B cell (primary cell): Measurements from ENCODE around the gene XYLT2. TPM values are rescaled to one million over a fixed set of nuclear protein-coding genes. Genes with fewer than 3 reads are reported as not detected.

Source experiments
- ATAC-seq: fragments of 200-7000 bp; cut with Tn5 transposase; one replicate; pipeline ENCODE4 v1.10.0; 2021; ENCODE audit warnings: low read depth, mild to moderate bottlenecking, moderate number of reproducible peaks, moderate library complexity
- CTCF ChIA-PET: fragments of 350-600 bp; sonication (Branson Sonifier 250); formaldehyde crosslinking; loops from one replicate; lab custom pipeline; 2021; ENCODE audit warnings: antibody characterized with exemption, inconsistent platforms; lab: Charles Lee
- POLR2A ChIA-PET: fragments of 350-600 bp; sonication (Branson Sonifier 250); formaldehyde crosslinking; loops from one replicate; lab custom pipeline; 2021; ENCODE audit warnings: antibody characterized with exemption; lab: Charles Lee
- DNase-seq: peaks from one replicate; pipeline ENCODE4 v3.0.0; 2013
- H2AFZ ChIP-seq: 2 replicates; pipeline ENCODE4 v1.6.1; 2012; ENCODE audit warnings: mild to moderate bottlenecking, low read depth, low read length; ENCODE audit not compliant: insufficient read depth, poor library complexity, severe bottlenecking
- H3K27ac ChIP-seq, 2 donors: 1 replicate in 1 of 2; 2 replicates in 1 of 2; pipeline ENCODE4 v1.5.1; 2012 to 2013; ENCODE audit warnings: low read length in 2 of 2, mild to moderate bottlenecking in 2 of 2, moderate library complexity in 1 of 2
- H3K27me3 ChIP-seq, 4 experiments: fragments of 200-600 bp in 1 of 4; sonication (generic) in 1 of 4; replicated peaks in 1 of 4; 1 replicate in 2 of 4; 2 replicates in 2 of 4; pipeline versions ENCODE4 v1.6.1 to v1.7.0; 2013 to 2016; ENCODE audit warnings: low read length in 3 of 4, mild to moderate bottlenecking in 2 of 4, mixed read lengths in 1 of 4, moderate library complexity in 1 of 4; ENCODE audit not compliant: insufficient read depth in 4 of 4, control insufficient read depth in 3 of 4; ENCODE audit errors: control extremely low read depth in 1 of 4
- H3K36me3 ChIP-seq, 2 experiments: replicated peaks in 1 of 2; 1 replicate in 1 of 2; 2 replicates in 1 of 2; pipeline versions ENCODE4 v1.6.1 to v1.7.1; 2013; ENCODE audit warnings: low read length in 1 of 2; ENCODE audit not compliant: insufficient read depth in 2 of 2, control insufficient read depth in 1 of 2; ENCODE audit errors: control extremely low read depth in 1 of 2, extremely low read depth in 1 of 2
- H3K4me1 ChIP-seq, 2 donors: fragments of 200-600 bp in 1 of 2; sonication (generic) in 1 of 2; 1 replicate in 1 of 2; 2 replicates in 1 of 2; pipeline versions ENCODE4 v1.5.1 to v1.6.1; 2013 to 2017; ENCODE audit warnings: low read length in 2 of 2; ENCODE audit not compliant: control insufficient read depth in 2 of 2, insufficient read depth in 2 of 2
- H3K4me2 ChIP-seq: replicated peaks from 2 replicates; pipeline ENCODE3; 2012; ENCODE audit warnings: mild to moderate bottlenecking, low read depth, low read length; ENCODE audit not compliant: poor library complexity, severe bottlenecking
- H3K4me3 ChIP-seq, 5 experiments: fragments of 200-600 bp in 1 of 5; sonication (generic) in 1 of 5; 1 replicate in 3 of 5; 2 replicates in 2 of 5; pipeline versions ENCODE4 v1.5.1 to v1.7.0; 2011 to 2016; ENCODE audit warnings: low read length in 4 of 5, mild to moderate bottlenecking in 4 of 5, low read depth in 2 of 5, control low read depth in 1 of 5, moderate library complexity in 1 of 5; ENCODE audit not compliant: insufficient read depth in 1 of 5; ENCODE audit errors: control extremely low read depth in 1 of 5, extremely low read depth in 1 of 5
- H3K79me2 ChIP-seq: fragments of 200-600 bp; sonication (generic); one replicate; pipeline ENCODE4 v1.6.0; 2016; ENCODE audit warnings: low read length; ENCODE audit not compliant: control insufficient read depth, insufficient read depth
- H3K9ac ChIP-seq: fragments of 200-600 bp; sonication (generic); 2 replicates; pipeline ENCODE4 v1.6.1; 2017; ENCODE audit warnings: mild to moderate bottlenecking, low read length, moderate library complexity
- H3K9me3 ChIP-seq, 3 donors: one replicate each; pipeline versions ENCODE4 v1.6.1 to v1.7.1; 2013; ENCODE audit warnings: low read length in 2 of 3; ENCODE audit not compliant: control insufficient read depth in 2 of 3, insufficient read depth in 1 of 3; ENCODE audit errors: control extremely low read depth in 1 of 3
- H4K20me1 ChIP-seq: 2 replicates; pipeline ENCODE4 v1.6.0; 2012; ENCODE audit warnings: mild to moderate bottlenecking, low read length; ENCODE audit not compliant: insufficient read depth, control insufficient read depth, poor library complexity, severe bottlenecking
- H3K27ac Mint-ChIP-seq: one replicate; pipeline ENCODE4 v1.8.0; 2021; ENCODE audit warnings: mixed read lengths
- H3K27me3 Mint-ChIP-seq: one replicate; pipeline ENCODE4 v1.8.0; 2021; ENCODE audit warnings: mixed read lengths
- H3K4me1 Mint-ChIP-seq: one replicate; pipeline ENCODE4 v1.8.0; 2021; ENCODE audit warnings: mixed read lengths
- H3K4me3 Mint-ChIP-seq: one replicate; pipeline ENCODE4 v1.8.0; 2021; ENCODE audit warnings: mixed read lengths
- H3K9me3 Mint-ChIP-seq: one replicate; pipeline ENCODE4 v1.8.0; 2022; ENCODE audit warnings: mixed read lengths; ENCODE audit not compliant: insufficient read depth
- EZH2 ChIP-seq: IDR thresholded peaks from 2 replicates; pipeline ENCODE4 v1.6.1; 2012; ENCODE audit warnings: borderline replicate concordance, low read depth, mild to moderate bottlenecking, moderate library complexity, low read length; ENCODE audit not compliant: insufficient read depth, poor library complexity, severe bottlenecking
- whole genome bisulfite sequencing: methylation state at CpG from one replicate; pipeline ENCODE4 v1.1.5; 2013; ENCODE audit warnings: missing lambda C conversion rate; ENCODE audit not compliant: insufficient coverage; 5-methylcytosine and 5-hydroxymethylcytosine counted together
- intact Hi-C: fragments of 100-400 bp; cut with micrococcal nuclease; formaldehyde crosslinking; loops from one replicate; pipeline ENCODE4 v1.10.0; 2022
- polyA plus RNA-seq: library from polyadenylated mRNA; depleted of rRNA; stranded (reverse); fragments of >200 nt; gene quantifications from 2 replicates; pipeline ENCODE4 v1.2.3, GENCODE V29; 2012
- total RNA-seq, 2 donors: library from RNA; stranded (reverse); fragments of 120-200 nt in 1 of 2; gene quantifications; 1 replicate in 1 of 2; 2 replicates in 1 of 2; pipeline versions ENCODE4 v1.2.3 to v1.2.4, GENCODE V29; 2013 to 2022
- TF ChIP-seq, protein P1 (sequence below): fragments of 200-600 bp; IDR thresholded peaks from one replicate; pipeline ENCODE4 v1.8.0; 2022; ENCODE audit warnings: antibody characterized with exemption, mild to moderate bottlenecking

The XYLT2 gene
- total and polyA plus RNA-seq, 2 donors (not counting 1 experiment from before 2014, with no cell fraction given): 21.5 to 29.9 TPM

DNA sequence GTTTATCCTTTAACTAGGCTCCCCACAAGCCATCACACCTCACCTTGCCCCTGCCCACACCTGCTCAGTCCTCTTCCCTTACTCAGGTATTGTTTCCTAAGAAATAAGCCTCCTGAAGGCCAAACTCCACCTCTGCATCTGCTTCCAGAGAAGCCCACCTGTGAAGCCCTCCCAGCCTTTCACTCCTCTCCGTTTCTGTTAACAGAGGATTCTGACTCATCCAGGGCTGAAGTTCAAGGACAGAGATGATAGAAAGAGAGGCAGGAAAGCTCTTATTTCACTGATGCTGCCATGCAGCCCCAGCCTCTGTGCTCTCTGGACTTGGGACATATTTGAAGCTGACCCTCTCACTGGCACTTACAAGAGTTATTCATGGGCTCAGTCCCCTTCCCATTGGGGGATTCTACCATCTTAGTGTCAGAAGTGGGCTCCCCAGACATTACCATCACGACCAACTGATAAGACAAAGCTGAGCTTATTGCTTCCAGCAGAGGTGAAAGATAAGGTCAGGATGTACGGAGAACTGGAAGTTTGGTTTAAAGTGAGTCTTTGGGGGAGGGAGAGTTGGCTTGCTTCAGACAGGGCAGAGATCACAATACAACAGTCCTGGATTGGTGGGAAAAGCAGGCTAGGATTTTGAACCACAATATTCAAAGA, 35.3 kb upstream of the XYLT2 start:
- H3K9me3 Mint-ChIP-seq: no peaks in the 10 kb centered on the region
- Histone ChIP-seq H3K79me2 (no peaks in the 10 kb centered on the region), H3K4me3 (no peak overlapping the region), H3K4me1 (no peaks in the 10 kb centered on the region), H3K27ac (no peak overlapping the region), H3K4me2 (no peak overlapping the region), H4K20me1 (no peaks in the 10 kb centered on the region), H3K9me3 (no peaks in the 10 kb centered on the region), H3K36me3 (no peaks in the 10 kb centered on the region), H3K27me3 (peaks cover 0 to 22% (median 7%) of the 10 kb centered on the region in 4 experiments), H3K9ac (no peak overlapping the region), H2AFZ (no peak overlapping the region)
- CTCF ChIA-PET: interaction anchor here (1.4 kb wide), 1 partner anchor 141 kb away, joined by 5 read pairs; no protein-coding TSS in a partner anchor
- POLR2A ChIA-PET: no interaction called here
- no peak for TF ChIP-seq EZH2
- TF ChIP-seq, protein P1, sequence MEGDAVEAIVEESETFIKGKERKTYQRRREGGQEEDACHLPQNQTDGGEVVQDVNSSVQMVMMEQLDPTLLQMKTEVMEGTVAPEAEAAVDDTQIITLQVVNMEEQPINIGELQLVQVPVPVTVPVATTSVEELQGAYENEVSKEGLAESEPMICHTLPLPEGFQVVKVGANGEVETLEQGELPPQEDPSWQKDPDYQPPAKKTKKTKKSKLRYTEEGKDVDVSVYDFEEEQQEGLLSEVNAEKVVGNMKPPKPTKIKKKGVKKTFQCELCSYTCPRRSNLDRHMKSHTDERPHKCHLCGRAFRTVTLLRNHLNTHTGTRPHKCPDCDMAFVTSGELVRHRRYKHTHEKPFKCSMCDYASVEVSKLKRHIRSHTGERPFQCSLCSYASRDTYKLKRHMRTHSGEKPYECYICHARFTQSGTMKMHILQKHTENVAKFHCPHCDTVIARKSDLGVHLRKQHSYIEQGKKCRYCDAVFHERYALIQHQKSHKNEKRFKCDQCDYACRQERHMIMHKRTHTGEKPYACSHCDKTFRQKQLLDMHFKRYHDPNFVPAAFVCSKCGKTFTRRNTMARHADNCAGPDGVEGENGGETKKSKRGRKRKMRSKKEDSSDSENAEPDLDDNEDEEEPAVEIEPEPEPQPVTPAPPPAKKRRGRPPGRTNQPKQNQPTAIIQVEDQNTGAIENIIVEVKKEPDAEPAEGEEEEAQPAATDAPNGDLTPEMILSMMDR: no peak
- no peak overlapping the region for H3K27ac Mint-ChIP-seq
- ATAC-seq (no peak), DNase-seq (no peak)
- 71% methylated on average over 1 of the region's 3 CpGs for WGBS
- H3K4me1 Mint-ChIP-seq: peaks cover 1% of the 10 kb centered on the region
- intact Hi-C loops: no loop called here
- no peak overlapping the region for H3K4me3 Mint-ChIP-seq
- peaks cover 35% of the 10 kb centered on the region for H3K27me3 Mint-ChIP-seq

DNA sequence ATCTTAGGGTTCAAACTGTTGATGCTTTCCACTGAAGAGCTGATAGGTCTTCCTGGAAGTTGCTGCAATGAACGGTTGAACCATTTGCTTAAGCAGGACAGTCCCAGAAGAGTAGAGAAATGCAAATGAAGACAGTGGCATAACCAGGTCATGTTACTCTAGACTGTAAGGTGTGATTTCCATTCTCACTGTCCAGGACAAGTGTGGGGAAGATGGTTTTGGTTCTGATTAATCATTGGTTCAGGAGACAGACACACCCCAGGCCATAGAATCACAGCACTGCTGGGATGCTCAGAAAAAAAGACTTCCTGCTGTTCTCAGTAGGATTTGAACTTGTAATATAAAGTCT, 34.8 kb upstream of the XYLT2 start:
- Histone ChIP-seq H3K4me3 (no peak overlapping the region), H3K27ac (no peak overlapping the region), H3K36me3 (no peaks in the 10 kb centered on the region), H3K4me2 (no peak overlapping the region), H3K9me3 (no peaks in the 10 kb centered on the region), H3K9ac (no peak overlapping the region), H2AFZ (no peak overlapping the region), H3K4me1 (no peaks in the 10 kb centered on the region), H3K27me3 (peaks cover 0 to 22% (median 7%) of the 10 kb centered on the region in 4 experiments), H3K79me2 (no peaks in the 10 kb centered on the region), H4K20me1 (no peaks in the 10 kb centered on the region)
- peaks cover 1% of the 10 kb centered on the region for H3K4me1 Mint-ChIP-seq
- ChIA-PET CTCF (interaction anchor here (1.4 kb wide), 1 partner anchor 141 kb away, joined by 5 read pairs; no protein-coding TSS in a partner anchor), POLR2A (no interaction called here)
- ATAC-seq: no peak
- no peak overlapping the region for H3K4me3 Mint-ChIP-seq
- H3K27ac Mint-ChIP-seq: no peak overlapping the region
- peaks cover 32% of the 10 kb centered on the region for H3K27me3 Mint-ChIP-seq
- WGBS: 83% methylated on average over 1 of the region's 1 CpG
- DNase-seq: no peak
- TF ChIP-seq EZH2: no peak
- TF ChIP-seq, protein P1: no peak
- no peaks in the 10 kb centered on the region for H3K9me3 Mint-ChIP-seq
- intact Hi-C loops: no loop called here
